AG04450 (cell line): Measurements from ENCODE around the gene ADGRG3. TPM values are rescaled to one million over a fixed set of nuclear protein-coding genes. Genes with fewer than 3 reads are reported as not detected.

Experiments
- CTCF ChIA-PET: fragments of 300-600, 350-600 bp; formaldehyde crosslinking; extraction: SDS; loops from one replicate; lab custom pipeline; 2022; ENCODE audit warnings: antibody characterized with exemption, inconsistent platforms; lab: Charles Lee
- POLR2A ChIA-PET: fragments of 350-600 bp; formaldehyde crosslinking; extraction: SDS; loops from one replicate; lab custom pipeline; 2021; ENCODE audit warnings: antibody characterized with exemption, inconsistent platforms; lab: Yijun Ruan, JAX
- DNase-seq: peaks from one replicate; pipeline ENCODE4 v3.0.0-alpha.2; 2011; ENCODE audit warnings: low read depth, low spot score
- H3K27ac ChIP-seq: one replicate; pipeline ENCODE4 v1.5.1; 2012; ENCODE audit warnings: low read depth, low read length, control low read depth
- H3K27me3 ChIP-seq: one replicate; pipeline ENCODE4 v1.6.0; 2012; ENCODE audit warnings: low read length; ENCODE audit not compliant: control insufficient read depth, insufficient read depth
- H3K4me3 ChIP-seq: 2 replicates; pipeline ENCODE4 v1.5.1; 2011; ENCODE audit warnings: mild to moderate bottlenecking, low read depth, low read length, control low read depth
- H3K9me3 ChIP-seq: 2 replicates; pipeline ENCODE4 v1.5.1; 2012; ENCODE audit warnings: low read length; ENCODE audit not compliant: control insufficient read depth, insufficient read depth
- polyA plus RNA-seq: library from polyadenylated mRNA; depleted of rRNA; stranded (reverse); fragments of >200 nt; gene quantifications from 2 replicates; pipeline ENCODE4 v1.2.3, GENCODE V29; 2011
- TF ChIP-seq, protein P1 (sequence below): IDR thresholded peaks from 2 replicates; pipeline ENCODE4 v1.5.1; 2011; ENCODE audit warnings: low read depth, low read length, control low read depth, inconsistent platforms

ADGRG3 gene
- polyA plus RNA-seq, 1 experiment = not detected

DNA sequence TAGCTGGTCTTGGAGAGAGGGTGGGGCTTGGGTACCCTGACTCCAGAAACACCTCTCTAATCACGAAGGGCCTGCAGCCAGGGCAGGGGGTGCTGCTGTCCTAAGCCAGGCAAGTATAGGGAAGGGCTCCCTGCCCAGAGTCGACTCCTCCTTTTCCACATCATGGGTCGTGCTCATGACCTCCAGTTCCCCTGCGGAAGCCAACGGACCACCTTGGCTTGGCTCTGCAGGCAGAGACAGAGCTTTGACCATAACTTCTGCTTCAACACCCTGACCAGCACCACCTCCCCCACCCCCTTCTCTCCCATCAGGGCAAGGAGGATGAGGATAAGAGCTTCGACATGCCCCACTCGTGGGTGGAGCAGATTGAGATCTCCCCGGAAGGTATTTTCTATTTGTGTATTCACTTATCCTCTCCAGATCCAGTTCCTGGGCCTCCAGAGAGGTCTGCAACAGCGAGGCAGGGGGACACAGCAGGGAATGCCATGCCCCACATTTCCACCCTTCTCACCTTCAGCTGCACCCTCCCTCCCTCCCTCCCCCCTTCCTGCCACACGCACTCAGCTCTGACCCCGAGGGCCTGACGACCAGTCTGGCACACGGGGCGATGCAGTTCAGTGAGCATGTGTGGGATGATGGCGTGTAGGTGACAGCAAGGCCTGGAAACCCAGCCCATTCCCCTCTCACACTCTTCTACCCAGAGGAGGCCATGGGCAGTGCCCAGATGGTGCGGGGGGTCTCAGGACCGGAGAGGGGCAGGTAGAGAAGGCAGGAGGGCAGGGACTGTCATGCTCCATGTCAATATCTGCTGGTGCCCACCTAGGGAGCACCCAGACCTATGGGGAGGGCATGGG is 53.5 kb downstream of the ADGRG3 start:
- TF ChIP-seq, protein P1, sequence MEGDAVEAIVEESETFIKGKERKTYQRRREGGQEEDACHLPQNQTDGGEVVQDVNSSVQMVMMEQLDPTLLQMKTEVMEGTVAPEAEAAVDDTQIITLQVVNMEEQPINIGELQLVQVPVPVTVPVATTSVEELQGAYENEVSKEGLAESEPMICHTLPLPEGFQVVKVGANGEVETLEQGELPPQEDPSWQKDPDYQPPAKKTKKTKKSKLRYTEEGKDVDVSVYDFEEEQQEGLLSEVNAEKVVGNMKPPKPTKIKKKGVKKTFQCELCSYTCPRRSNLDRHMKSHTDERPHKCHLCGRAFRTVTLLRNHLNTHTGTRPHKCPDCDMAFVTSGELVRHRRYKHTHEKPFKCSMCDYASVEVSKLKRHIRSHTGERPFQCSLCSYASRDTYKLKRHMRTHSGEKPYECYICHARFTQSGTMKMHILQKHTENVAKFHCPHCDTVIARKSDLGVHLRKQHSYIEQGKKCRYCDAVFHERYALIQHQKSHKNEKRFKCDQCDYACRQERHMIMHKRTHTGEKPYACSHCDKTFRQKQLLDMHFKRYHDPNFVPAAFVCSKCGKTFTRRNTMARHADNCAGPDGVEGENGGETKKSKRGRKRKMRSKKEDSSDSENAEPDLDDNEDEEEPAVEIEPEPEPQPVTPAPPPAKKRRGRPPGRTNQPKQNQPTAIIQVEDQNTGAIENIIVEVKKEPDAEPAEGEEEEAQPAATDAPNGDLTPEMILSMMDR = no peak
- Histone ChIP-seq H3K4me3 (no peak overlapping the region), H3K27ac (no peak overlapping the region), H3K9me3 (no peaks in the 10 kb centered on the region), H3K27me3 (peaks cover 7% of the 10 kb centered on the region)
- DNase-seq = no peak
- ChIA-PET CTCF (interaction anchor here (3.1 kb wide), 1 partner anchor 146 kb away, joined by 18 read pairs; no protein-coding TSS in a partner anchor), POLR2A (no interaction called here)

DNA sequence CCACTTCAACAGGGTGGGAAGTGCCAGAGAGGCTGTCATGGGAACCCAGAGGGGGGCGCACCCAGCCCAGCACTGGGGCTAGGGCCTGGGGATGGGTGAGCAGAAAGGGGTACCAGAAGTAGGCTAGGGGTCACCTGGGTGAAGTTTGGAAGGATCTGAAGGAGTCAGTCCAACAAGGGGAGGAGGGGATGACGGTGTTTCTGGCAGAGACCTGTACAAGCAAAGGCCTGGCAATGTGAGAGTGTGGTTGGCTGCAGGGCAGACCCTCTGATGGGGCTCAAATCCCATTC is 54.0 kb downstream of the ADGRG3 start:
- POLR2A ChIA-PET = no interaction called here

DNA sequence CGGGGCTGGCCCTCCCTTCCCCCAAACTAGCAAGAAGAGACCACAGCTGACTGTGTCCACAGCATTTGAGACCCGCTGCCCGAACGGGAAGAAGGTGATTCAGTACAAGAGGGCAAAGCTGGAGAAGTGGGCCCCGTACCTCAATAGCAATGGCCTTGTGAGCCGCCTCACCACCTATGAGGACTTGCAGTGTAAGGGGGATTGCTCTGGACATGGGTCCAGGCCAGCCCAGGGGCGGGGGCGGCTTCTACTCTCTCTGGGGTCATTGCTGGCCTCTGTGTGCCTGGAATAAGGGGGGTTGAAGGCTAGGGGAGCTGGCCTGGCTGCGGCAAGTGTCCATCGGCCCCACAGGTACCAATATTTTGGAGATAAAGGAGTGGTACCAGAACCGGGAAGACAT is 54.5 kb downstream of the ADGRG3 start:
- ChIA-PET CTCF (interaction anchor here (1.0 kb wide), 1 partner anchor 147 kb away, joined by 5 read pairs; no protein-coding TSS in a partner anchor), POLR2A (no interaction called here)
- no peak overlapping the region for H3K4me3 ChIP-seq
- TF ChIP-seq, protein P1 = no peak
- no peak overlapping the region for H3K27ac ChIP-seq
- no peak for DNase-seq
- H3K9me3 ChIP-seq = no peaks in the 10 kb centered on the region
- peaks cover 5% of the 10 kb centered on the region for H3K27me3 ChIP-seq

More for the DNA sequence above, 54.0 kb downstream of the ADGRG3 start:
- H3K4me3 ChIP-seq = no peak overlapping the region
- no peaks in the 10 kb centered on the region for H3K9me3 ChIP-seq
- TF ChIP-seq, protein P1 = no peak
- DNase-seq = no peak
- no peak overlapping the region for H3K27ac ChIP-seq
- CTCF ChIA-PET = no interaction called here
- H3K27me3 ChIP-seq = peaks cover 7% of the 10 kb centered on the region

DNA sequence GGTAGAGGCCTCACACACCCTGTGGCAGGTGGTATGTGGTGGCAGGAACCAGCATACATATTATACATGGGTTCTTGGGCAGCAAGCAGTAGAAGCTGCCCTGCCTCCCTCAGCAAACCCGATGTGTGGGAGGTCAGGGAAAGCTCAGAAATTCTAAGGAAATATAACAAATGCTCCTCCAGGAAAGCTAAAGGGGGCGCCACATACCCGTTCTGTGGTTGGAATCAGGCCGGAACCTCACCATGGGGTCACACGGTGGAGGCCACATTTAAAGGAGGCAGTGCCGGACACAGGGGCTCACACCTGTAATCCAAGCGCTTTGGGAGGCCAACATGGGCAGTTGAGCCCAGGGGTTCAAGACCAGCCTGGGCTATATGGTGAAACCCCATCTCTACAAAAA is 55.1 kb downstream of the ADGRG3 start:
- no peak for DNase-seq
- POLR2A ChIA-PET = no interaction called here
- CTCF ChIA-PET = interaction anchor here (1.0 kb wide), 1 partner anchor 147 kb away, joined by 5 read pairs; no protein-coding TSS in a partner anchor
- no peaks in the 10 kb centered on the region; the same call in 1 of the 2 replicates for H3K9me3 ChIP-seq
- no peak overlapping the region for H3K27ac ChIP-seq
- peaks cover 2% of the 10 kb centered on the region for H3K27me3 ChIP-seq
- H3K4me3 ChIP-seq = no peak overlapping the region
- TF ChIP-seq, protein P1 = no peak

DNA sequence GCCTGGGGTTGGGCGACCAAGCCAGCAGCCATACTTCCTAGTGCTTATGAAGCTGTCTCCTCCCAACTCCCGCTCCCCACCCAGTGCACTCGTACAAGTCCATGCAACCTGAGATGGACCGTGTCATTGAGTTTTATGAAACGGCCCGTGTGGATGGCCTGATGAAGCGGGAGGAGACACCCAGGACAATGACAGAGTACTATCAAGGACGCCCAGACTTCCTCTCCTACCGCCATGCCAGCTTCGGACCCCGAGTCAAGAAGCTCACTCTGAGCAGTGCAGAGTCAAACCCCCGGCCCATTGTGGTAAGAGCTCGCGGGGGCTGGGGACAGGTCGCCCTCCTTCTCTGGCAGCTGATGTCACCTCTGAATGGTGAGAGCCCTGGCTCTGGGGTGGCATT is 56.4 kb downstream of the ADGRG3 start:
- no peak for DNase-seq
- H3K9me3 ChIP-seq = no peaks in the 10 kb centered on the region; the same call in 1 of the 2 replicates
- ChIA-PET CTCF (interaction anchor here (1.4 kb wide), 1 partner anchor 148 kb away, joined by 5 read pairs; no protein-coding TSS in a partner anchor), POLR2A (interaction anchor here (1.4 kb wide), 1 partner anchor 11 kb away, joined by 4 read pairs; the partner anchor contains the start of gene KATNB1)
- TF ChIP-seq, protein P1 = no peak
- no peak overlapping the region for H3K27ac ChIP-seq
- peaks cover 2% of the 10 kb centered on the region for H3K27me3 ChIP-seq
- no peak overlapping the region for H3K4me3 ChIP-seq
